Upper lobe of left lung (tissue), 6 donors: ENCODE data around the gene RAET1E. TPM values are rescaled to one million over a fixed set of nuclear protein-coding genes. Genes with fewer than 3 reads are reported as not detected.
A peak's percentile ranks its signal among the peaks of the same experiment; 100 is the strongest.

ENCODE experiments used
- ATAC-seq, 2 donors: fragments of 200-7000 bp; cut with Tn5 transposase; one replicate each; pipeline ENCODE4 v1.9.1; 2022; ENCODE audit warnings: mild to moderate bottlenecking in 2 of 2, moderate library complexity in 2 of 2; ENCODE audit not compliant: low FRiP score in 2 of 2
- DNase-seq, 2 donors: peaks; one replicate each; pipeline ENCODE4 v3.0.0-alpha.2; 2019 to 2020
- H3K27ac ChIP-seq, 4 donors: fragments of 200-600 bp; sonication (generic); one replicate each; pipeline ENCODE4 v1.5.1; 2016 to 2019
- H3K27me3 ChIP-seq, 4 donors: fragments of 200-600 bp; sonication (generic); one replicate each; pipeline ENCODE4 v1.5.1; 2017 to 2019
- H3K36me3 ChIP-seq, 4 donors: fragments of 200-600 bp; sonication (generic); one replicate each; pipeline ENCODE4 v1.5.1; 2016 to 2019
- H3K4me1 ChIP-seq, 4 donors: fragments of 200-600 bp; sonication (generic); one replicate each; pipeline ENCODE4 v1.5.1; 2018 to 2019
- H3K4me3 ChIP-seq, 4 donors: fragments of 200-600 bp; sonication (generic); one replicate each; pipeline ENCODE4 v1.5.1; 2017 to 2019; ENCODE audit warnings: mild to moderate bottlenecking in 2 of 4, moderate library complexity in 1 of 4
- H3K9me3 ChIP-seq, 4 donors: fragments of 200-600 bp; sonication (generic); one replicate each; pipeline ENCODE4 v1.5.1; 2018 to 2019
- EP300 ChIP-seq, 4 donors: sonication (generic); formaldehyde crosslinking; IDR thresholded peaks; one replicate each; pipeline ENCODE4 v1.5.1; 2017; ENCODE audit warnings: antibody characterized with exemption in 4 of 4, control low read depth in 2 of 4
- POLR2A ChIP-seq, 4 donors: fragments of 450-650 bp; IDR thresholded peaks; one replicate each; pipeline ENCODE4 v1.5.1; 2016 to 2017; ENCODE audit warnings: antibody characterized with exemption in 4 of 4, mild to moderate bottlenecking in 2 of 4
- POLR2AphosphoS5 ChIP-seq, 2 donors: sonication (generic); formaldehyde crosslinking; IDR thresholded peaks; one replicate each; pipeline ENCODE4 v1.5.1; 2017; ENCODE audit warnings: antibody characterized with exemption in 2 of 2
- WGBS, 2 donors: methylation state at CpG; one replicate each; pipeline ENCODE4 v1.1.5; 2017 to 2018; 5-methylcytosine and 5-hydroxymethylcytosine counted together
- total RNA-seq, 6 donors: library from RNA; depleted of rRNA in 4 of 6; stranded (reverse); fragments of >200 nt in 4 of 6; gene quantifications; one replicate each; pipeline versions ENCODE4 v1.1.0 to v1.2.1, GENCODE V29; 2016 to 2021
- TF ChIP-seq, protein P1 (sequence below), 6 experiments: fragments of 450-650 bp in 4 of 6; fragments of 200-600 bp in 2 of 6; sonication (generic) in 2 of 6; IDR thresholded peaks; one replicate each; pipeline ENCODE4 v1.5.1; 2016 to 2019; ENCODE audit warnings: antibody characterized with exemption in 6 of 6
- donor health status: DM: no; HTN: no; CAD: no; lungs with moderate emphysema.
- donor health status: DM: no; HTN: yes; CAD: no; lungs with severe emphysema.

The RAET1E gene
- total RNA-seq, 6 donors from 2014 or later: 0.30 to 2.3 (median 1.4) TPM; not detected in 1

- Histone ChIP-seq H3K27me3 (no peaks in the 10 kb centered on the region), H3K36me3 (no peaks in the 10 kb centered on the region), H3K27ac (no peak overlapping the region), H3K9me3 (no peaks in the 10 kb centered on the region), H3K4me1 (peaks cover 0 to 6% (median 2%) of the 10 kb centered on the region in 4 donors), H3K4me3 (no peak overlapping the region)
- ATAC-seq: no peak
- DNase-seq: no peak
- 80 to 83% methylated on average over 3 of the region's 3 CpGs for WGBS, 2 donors
- TF ChIP-seq, protein P1, sequence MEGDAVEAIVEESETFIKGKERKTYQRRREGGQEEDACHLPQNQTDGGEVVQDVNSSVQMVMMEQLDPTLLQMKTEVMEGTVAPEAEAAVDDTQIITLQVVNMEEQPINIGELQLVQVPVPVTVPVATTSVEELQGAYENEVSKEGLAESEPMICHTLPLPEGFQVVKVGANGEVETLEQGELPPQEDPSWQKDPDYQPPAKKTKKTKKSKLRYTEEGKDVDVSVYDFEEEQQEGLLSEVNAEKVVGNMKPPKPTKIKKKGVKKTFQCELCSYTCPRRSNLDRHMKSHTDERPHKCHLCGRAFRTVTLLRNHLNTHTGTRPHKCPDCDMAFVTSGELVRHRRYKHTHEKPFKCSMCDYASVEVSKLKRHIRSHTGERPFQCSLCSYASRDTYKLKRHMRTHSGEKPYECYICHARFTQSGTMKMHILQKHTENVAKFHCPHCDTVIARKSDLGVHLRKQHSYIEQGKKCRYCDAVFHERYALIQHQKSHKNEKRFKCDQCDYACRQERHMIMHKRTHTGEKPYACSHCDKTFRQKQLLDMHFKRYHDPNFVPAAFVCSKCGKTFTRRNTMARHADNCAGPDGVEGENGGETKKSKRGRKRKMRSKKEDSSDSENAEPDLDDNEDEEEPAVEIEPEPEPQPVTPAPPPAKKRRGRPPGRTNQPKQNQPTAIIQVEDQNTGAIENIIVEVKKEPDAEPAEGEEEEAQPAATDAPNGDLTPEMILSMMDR (IDR thresholded peaks at IDR 0.05): no peak
- TF ChIP-seq POLR2AphosphoS5 (IDR thresholded peaks at IDR 0.05): no peak
- no peak for TF ChIP-seq POLR2A (IDR thresholded peaks at IDR 0.05)
Measured at GRCh38 chr6:149887343-149887742, 10.6 kb downstream of the RAET1E start.

- H3K27ac ChIP-seq: no peak overlapping the region
- ATAC-seq (no peak), DNase-seq (no peak)
- H3K9me3 ChIP-seq: no peaks in the 10 kb centered on the region
- TF ChIP-seq POLR2AphosphoS5 (IDR thresholded peaks at IDR 0.05): no peak
- no peak for TF ChIP-seq EP300 (IDR thresholded peaks at IDR 0.05)
- no peak for TF ChIP-seq POLR2A (IDR thresholded peaks at IDR 0.05)
- TF ChIP-seq, protein P1 (IDR thresholded peaks at IDR 0.05): no peak
- 82 to 92% methylated on average over 3 of the region's 3 CpGs for WGBS, 2 donors
- H3K4me3 ChIP-seq: no peak overlapping the region
- H3K27me3 ChIP-seq: no peaks in the 10 kb centered on the region
- peaks cover 0 to 6% (median 2%) of the 10 kb centered on the region in 4 donors for H3K4me1 ChIP-seq
- H3K36me3 ChIP-seq: no peaks in the 10 kb centered on the region
Measured at GRCh38 chr6:149885888-149886287, 12.0 kb downstream of the RAET1E start.

GRCh38 chr6:149884617-149885016 is 13.3 kb downstream of the RAET1E start:
- H3K27me3 ChIP-seq: no peaks in the 10 kb centered on the region
- 74 to 87% methylated on average over 5 to 7 of the region's 7 CpGs for WGBS, 2 donors
- DNase-seq: peak in 1 of 2 donors; percentile 24
- no peak overlapping the region for H3K4me3 ChIP-seq
- H3K4me1 ChIP-seq: no peaks in the 10 kb centered on the region
- H3K9me3 ChIP-seq: no peaks in the 10 kb centered on the region
- H3K27ac ChIP-seq: no peak overlapping the region
- no peaks in the 10 kb centered on the region for H3K36me3 ChIP-seq
- ATAC-seq: no peak
- TF ChIP-seq EP300 (IDR thresholded peaks at IDR 0.05) (no peak), POLR2A (IDR thresholded peaks at IDR 0.05) (no peak), POLR2AphosphoS5 (IDR thresholded peaks at IDR 0.05) (no peak)
- TF ChIP-seq, protein P1 (IDR thresholded peaks at IDR 0.05): no peak

DNA sequence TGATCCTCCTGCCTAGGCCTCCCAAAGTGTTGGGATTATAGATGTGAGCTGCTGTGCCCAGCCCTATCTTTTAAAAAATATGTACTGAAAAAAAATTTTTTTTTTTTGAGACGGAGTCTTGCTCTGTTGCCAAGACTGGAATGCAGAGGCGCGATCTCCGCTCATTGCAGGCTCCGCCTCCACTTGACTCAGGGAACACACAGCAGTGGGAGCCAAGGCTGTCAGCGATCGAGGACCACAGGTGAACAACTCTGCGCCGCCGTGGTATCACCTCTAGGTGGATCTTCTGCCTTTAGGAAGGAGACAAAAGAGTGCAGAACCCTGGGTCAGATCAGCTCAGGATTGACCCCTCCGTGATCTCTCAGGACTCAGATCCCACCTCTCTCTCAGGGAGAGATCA is 13.7 kb downstream of the RAET1E start:
- H3K27me3 ChIP-seq: no peaks in the 10 kb centered on the region
- no peak overlapping the region for H3K27ac ChIP-seq
- peak; percentile 61 to 64 for ATAC-seq
- H3K4me3 ChIP-seq: no peak overlapping the region
- DNase-seq: peak in 1 of 2 donors; percentile 73
- H3K9me3 ChIP-seq: no peaks in the 10 kb centered on the region
- whole genome bisulfite sequencing, 2 donors: 46 to 60% methylated on average over 11 of the region's 11 CpGs
- H3K36me3 ChIP-seq: no peaks in the 10 kb centered on the region
- TF ChIP-seq, protein P1 (IDR thresholded peaks at IDR 0.05): no peak
- no peak for TF ChIP-seq EP300 (IDR thresholded peaks at IDR 0.05)
- H3K4me1 ChIP-seq: no peaks in the 10 kb centered on the region

DNA sequence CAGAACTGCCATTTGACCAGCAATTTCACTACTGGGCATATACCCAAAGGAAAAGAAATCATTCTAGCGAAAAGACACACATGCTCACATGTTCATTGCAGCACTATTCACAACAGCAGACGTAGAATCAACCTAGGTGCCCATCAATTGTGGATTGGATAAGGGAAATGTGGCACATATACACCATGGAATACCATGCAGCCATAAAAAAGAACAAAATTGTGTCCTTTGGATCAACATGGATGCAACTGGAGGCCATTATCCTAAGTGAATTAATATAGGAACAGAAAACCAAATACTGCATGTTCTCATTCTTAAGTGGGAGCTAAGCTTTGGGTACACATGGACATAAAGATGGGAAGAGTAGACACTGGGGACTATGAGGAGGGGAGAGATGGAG is 16.1 kb downstream of the RAET1E start:
- H3K9me3 ChIP-seq: no peaks in the 10 kb centered on the region
- no peaks in the 10 kb centered on the region for H3K27me3 ChIP-seq
- DNase-seq (no peak), ATAC-seq (no peak)
- TF ChIP-seq, protein P1 (IDR thresholded peaks at IDR 0.05): no peak
- TF ChIP-seq POLR2A (IDR thresholded peaks at IDR 0.05): no peak
- no peak for TF ChIP-seq EP300 (IDR thresholded peaks at IDR 0.05)
- TF ChIP-seq POLR2AphosphoS5 (IDR thresholded peaks at IDR 0.05): no peak
- H3K36me3 ChIP-seq: no peaks in the 10 kb centered on the region
- 90 to 95% methylated on average over 2 of the region's 2 CpGs for WGBS, 2 donors
- no peak overlapping the region for H3K27ac ChIP-seq
- no peaks in the 10 kb centered on the region for H3K4me1 ChIP-seq
- no peak overlapping the region for H3K4me3 ChIP-seq
